GM19240 (cell line): ENCODE results near the gene TDG.
"Not testable (repeated sequence)": the region's sequence is repeated elsewhere in the genome, so short reads cannot be mapped to it uniquely, and the experiment has no call there.

Experiments
- DNase-seq: peaks from one replicate; pipeline ENCODE4 v3.0.0; 2011; ENCODE audit warnings: low spot score; ENCODE audit not compliant: insufficient read length

The TDG gene

DNA sequence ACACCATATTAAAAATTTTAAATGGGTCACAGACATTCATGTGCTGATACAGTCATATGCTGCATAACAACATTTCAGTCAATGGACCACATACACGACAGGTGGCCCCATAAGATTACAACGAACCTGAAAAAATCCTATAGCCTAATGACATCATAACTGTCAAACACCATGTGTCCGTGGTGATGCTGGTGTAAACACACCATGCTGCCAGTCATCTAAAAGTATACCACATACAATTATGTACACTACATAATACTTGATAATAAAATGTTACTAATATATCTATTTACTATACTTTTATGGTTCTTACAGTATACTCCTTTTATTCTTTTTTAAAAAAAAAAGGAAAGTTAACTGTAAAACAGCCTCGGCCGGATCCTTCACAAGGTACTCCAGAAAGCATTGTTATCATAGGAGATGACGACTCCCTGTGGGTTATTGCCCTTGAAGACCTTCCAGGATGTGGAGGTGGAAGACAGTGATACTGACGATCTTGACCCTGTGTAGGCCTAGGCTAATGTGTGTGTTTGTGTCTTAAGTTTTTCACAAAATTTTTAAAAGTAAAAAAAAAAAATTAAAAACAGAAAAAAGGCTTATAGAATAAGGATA is 5.0 kb upstream of the TDG start:
- no peak for DNase-seq

- no peak for DNase-seq
Observed at GRCh38 chr12:103962493-103962892, 3.2 kb upstream of the TDG start.

DNA sequence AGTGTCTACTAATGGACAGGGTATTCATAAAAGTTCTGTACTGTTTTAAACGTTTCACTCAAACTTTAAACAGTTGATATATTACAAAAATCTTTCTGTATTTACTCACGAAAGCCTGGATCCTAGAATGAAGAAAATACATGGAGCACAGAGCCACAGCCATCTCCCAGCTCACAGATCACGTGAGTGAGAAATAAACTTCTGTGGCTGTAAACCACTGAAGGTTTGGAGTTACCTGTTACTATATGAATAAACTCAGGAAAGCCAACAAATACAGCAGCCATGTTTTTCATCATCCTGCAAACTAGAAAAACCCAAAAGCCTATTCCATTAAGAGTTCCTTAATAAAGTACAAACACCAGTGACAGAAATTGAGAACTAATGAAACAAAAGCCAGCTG is 867 bp upstream of the TDG start:
- no peak for DNase-seq

DNA sequence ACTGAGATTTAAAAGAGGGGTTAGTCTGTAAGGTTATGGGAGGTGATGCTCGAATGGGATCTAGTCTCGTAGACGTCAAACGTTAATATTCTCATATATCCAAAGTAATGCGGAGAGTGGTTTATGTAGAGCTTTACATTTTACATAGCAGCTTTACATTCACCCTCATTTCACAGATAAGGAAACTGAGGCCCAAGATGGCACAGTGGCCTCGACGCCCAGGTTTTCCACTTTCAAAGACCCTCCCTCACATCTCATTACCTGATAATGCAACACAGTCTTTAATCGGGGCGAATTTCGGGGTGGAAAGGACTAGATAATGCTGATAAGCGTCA is 450 bp upstream of the TDG start:
- no peak for DNase-seq

DNA sequence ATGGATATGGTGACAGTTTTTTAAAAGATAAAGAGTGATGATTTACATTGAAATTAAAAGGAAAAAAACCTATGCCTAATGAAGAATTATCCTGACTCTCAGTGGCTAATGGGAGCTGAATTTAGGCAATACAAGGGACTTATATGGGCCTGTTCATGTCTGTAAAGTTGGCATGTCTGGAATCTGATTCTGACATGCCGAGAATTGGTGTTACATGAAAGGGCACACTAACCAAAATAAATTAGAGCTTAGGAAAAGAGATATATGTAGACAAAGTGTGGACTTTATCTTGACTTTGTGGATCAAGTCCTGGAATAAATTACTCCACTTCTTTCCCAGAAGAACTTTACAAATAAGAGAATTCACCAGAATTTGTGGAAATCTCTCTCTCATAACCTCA is 1.1 kb downstream of the TDG start:
- no peak for DNase-seq

GRCh38 chr12:103969391-103969790 is 3.7 kb downstream of the TDG start:
- DNase-seq = no peak

- no peak for DNase-seq
Observed at GRCh38 chr12:103973909-103974308, 8.2 kb downstream of the TDG start.

DNA sequence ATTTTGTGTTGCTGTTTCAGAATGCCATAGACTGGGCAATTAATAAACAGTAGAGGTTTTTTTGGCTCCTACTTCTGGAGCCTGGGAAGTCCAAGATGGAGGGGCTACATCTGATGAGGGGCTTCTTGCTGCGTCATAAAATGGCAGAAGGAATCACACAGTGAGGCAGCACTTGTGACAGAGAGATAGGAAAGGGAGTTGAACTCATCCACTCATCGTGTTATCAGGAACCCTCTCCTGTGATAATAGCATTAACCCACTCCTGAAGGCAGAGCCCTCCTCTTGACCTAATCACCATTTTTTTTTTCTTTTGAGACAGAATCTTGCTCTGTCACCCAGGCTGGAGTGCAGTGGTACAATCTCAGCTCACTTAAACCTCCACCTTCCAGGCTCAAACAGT is 9.7 kb downstream of the TDG start:
- DNase-seq = no peak

- no peak for DNase-seq
Observed at GRCh38 chr12:103978384-103978982, 12.8 kb downstream of the TDG start.

DNA sequence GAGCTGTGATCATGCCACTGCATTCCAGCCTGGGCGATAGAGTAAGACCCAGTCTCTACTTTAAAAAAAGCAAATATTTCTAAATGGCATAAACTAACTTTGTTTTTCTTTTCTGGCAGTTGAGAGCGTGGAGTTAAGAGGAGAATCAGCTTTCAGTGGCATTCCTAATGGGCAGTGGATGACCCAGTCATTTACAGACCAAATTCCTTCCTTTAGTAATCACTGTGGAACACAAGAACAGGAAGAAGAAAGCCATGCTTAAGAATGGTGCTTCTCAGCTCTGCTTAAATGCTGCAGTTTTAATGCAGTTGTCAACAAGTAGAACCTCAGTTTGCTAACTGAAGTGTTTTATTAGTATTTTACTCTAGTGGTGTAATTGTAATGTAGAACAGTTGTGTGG is 21.2 kb downstream of the TDG start:
- no peak for DNase-seq

- no peak for DNase-seq
Observed at GRCh38 chr12:103994235-103994634, 28.6 kb downstream of the TDG start.

DNA sequence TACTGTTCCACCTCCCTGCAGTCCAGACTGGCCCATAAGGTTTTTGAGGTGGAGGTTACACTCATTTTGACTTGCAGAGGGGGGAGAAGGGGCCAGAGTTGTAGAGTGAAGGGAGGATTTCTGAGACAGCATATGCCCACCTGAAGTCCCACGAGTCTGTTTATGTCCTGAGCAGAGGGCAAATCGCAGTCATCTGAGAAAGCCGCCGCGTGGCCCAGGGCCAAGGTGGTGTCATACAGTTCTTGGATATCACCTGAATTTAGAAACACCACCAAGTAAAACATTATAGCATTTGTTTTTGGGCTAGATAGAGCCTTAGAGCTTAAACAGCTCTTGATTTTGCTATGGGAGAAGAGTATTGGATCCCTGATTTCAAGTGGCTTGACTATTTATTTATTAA is 30.9 kb downstream of the TDG start:
- no peak for DNase-seq

GRCh38 chr12:103997286-103997900 is 31.7 kb downstream of the TDG start:
- no peak for DNase-seq

DNA sequence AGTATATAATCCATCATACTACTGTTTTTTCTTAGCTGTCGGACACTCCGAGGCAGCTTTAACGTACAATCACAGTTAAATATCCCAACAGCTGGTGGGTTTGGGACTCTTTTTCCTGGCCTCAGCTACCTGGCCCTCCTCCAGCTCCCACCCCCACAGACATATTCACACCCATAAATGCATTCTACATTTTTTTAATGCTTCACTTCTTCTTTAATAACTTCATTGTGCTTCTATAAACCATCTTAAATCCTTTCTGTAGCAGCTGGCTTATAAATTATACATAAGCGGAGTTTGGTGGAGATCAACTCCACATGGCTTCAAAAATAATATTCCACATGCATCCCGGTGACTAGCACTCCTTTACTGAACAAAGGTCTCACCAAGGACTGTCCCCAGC is 33.3 kb downstream of the TDG start:
- DNase-seq = no peak

- DNase-seq = no peak
Observed at GRCh38 chr12:104000807-104001434, 35.2 kb downstream of the TDG start.

GRCh38 chr12:104002686-104003085 is 37.0 kb downstream of the TDG start:
- no peak for DNase-seq

- DNase-seq = no peak
Observed at GRCh38 chr12:104003596-104003995, 37.9 kb downstream of the TDG start.

DNA sequence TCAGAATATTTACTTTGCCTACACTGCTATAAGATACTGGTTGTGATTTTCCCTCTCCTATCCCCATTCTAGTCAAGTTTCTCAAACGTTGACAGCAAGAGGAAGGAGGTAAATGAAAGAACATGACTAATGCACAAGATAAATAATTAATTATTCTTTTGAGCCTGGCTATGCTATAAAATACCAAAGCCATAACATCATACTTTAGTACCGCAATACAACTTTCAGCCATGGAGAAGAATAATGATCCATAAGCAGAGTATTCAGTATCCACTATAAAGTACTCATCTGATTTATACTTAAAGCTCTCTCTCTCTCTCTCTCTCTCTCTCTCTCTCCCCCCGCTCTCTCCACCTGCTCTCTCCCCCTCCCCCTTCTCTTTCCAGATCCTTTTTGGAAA is 41.3 kb downstream of the TDG start:
- DNase-seq = no peak

- DNase-seq = no peak
Observed at GRCh38 chr12:104010121-104010520, 44.4 kb downstream of the TDG start.

- DNase-seq = no peak
Observed at GRCh38 chr12:104010606-104011169, 45.0 kb downstream of the TDG start.

DNA sequence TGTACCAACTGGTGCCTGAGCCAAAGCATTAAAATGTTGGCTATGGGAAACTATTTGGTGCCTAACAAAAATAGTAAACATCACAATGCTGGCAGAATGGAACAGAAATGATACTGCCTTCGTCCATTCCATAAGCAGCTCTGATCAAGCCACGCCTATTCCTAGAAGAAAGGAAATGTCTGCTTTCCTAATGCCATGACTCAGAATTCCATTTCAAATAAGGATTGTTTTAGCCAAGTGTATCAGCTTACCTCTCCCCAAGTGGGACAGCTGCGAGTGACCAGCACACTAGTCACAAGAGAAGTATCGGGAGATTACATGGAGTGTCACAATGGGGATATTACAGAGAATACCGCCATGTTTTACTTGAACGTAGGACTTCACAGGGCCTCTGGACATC is 45.6 kb downstream of the TDG start:
- DNase-seq = no peak

DNA sequence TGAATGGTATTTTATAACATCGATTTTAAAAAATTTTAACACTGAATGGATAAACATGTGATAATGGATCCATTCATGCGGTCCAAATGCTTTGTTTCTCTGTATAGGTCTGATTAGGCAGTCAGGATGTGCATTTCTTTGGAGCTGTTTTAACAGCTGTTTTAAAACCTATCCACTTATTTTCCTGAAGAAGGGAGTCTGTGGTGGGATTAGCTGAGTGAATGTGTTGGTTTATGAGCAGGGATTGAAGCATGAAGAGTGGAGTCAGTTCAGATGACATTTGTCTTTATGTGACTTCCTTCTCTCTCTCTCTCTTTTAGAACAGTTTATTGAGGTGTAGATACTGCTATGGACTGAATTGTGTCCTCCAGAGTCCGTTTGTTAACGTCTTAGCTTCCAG is 46.7 kb downstream of the TDG start:
- no peak for DNase-seq

DNA sequence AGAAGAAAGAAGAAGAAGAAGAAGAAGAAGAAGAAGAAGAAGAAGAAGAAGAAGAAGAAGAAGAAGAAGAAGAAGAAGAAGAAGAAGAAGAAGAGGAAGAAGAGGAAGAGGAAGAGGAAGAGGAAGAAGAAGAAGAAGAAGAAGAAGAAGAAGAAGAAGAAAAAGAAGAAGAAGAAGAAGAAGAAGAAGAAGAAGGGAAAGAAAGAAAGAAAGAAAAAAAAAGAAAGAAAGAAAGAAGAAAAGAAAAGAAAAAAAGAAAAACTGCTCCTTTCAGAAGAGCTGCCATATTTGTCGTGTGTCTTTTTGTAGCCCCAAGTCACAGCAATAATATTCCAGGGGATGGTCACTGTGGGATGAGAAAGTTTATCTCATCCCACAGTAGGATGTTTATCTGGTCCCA is 56.2 kb downstream of the TDG start:
- DNase-seq = not testable (repeated sequence)
